HG03175 (cell line): ENCODE data around the gene TACC2.
"Not testable (repeated sequence)": the region's sequence is repeated elsewhere in the genome, so short reads cannot be mapped to it uniquely, and the experiment has no call there.

Source experiments
- ATAC-seq: cut with Tn5 transposase; IDR thresholded peaks from one replicate; pipeline ENCODE4 v1.9.1; 2021; ENCODE audit warnings: mild to moderate bottlenecking, moderate library complexity; ENCODE audit not compliant: unreplicated experiment

The TACC2 gene

DNA sequence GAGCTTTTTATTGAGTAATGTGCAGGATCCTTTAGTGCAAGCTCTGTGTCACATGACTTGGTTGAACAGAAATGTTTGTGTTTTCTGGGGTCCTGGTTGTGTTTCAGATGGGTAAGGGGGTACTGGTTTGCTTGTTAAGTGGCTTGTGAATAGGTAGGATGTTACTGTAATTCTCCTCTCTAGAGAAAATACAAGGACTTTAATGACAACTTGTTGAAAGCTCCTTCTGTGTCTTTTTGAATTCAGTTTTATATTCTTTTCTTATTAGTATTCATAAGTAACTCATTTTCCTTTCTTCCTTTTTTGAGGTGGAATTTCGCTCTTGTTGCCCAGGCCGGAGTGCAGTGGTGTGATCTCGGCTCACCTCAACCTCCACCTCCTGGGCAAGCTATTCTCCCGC lies 196.7 kb downstream of the TACC2 start:
- no peak for ATAC-seq

DNA sequence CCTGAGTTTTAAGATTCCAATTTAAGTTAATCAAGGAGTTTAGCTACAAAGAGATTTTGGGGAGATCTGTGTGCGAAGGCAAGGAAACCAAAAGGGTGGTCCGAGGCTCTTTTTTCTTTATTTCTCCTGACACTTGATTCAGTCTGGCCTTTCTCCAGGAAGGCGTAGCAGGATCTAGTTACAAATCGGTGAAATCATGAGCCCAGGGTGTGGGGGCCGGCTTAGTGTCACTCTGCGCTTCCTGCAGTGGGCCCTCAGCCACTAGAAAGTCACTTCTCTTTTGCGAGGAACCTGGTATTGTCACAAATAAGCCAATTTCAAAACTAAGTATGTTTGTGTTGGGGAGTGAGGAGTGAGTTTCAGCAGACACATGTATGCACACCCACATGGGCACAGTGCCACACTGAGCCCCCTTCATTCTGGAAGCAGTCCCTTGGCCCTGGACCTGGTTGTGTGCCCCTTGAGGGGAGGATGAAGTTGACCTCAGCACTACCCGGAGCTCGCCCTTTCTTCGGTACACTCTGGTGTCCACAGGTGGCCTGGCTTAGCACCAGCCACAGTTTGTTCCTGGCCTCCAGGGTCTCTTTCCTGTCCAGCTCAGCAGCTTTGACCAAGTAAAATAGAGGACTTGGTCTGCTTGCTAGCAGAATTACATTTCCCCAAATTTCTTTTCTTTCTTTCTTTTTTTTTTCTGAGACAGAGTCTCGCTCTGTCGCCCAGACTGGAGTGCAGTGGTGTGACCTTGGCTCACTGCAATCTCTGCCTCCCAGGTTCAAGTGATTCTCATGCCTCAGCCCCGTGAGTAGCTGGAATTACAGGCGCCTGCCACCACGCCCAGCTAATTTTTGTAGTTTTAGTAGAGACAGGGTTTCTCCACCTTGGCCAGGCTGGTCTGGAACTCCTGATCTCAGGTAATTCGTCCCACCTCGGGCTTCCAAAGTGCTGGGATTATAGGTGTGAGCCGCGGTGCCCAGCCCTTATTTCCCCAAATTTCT lies 198.2 kb downstream of the TACC2 start:
- no peak for ATAC-seq

DNA sequence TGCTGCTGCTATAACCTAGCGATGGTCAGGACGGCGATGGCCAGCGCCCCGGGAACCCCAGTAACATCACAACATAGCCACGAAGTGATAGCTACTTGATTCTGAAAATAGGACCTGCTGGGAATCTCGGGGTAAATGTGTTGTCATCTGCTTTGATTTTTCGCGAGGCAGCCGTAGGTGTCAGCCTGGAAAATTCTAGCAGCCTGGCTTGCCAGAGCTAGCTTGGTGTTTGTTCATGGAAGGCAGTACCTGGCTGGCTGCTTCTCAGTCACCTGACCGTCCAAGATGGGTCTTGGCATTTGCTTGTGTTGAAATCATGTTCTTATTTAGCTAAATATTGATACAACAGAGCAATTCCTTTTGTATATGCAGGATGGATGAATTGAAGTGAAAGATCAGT lies 199.7 kb downstream of the TACC2 start:
- ATAC-seq = no peak

DNA sequence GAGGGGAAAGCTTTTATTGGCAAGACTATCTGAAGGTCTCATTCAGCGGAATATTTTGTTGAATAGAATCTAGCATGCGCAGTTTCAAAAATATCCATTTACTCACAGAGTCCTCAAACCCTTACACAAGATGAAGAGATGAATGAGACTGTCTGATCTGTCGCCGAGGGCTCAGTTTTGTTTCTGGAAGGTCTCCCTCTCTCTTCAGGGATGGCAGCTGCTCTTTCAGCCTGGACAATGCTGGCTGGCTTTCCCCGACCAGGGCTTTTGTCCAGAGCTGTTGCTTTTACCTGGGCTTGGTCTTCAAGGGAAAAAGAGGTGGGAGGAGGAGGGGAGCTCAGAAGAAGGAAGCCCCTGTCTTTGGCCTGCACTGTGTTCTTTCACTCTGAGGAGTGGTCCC lies 200.2 kb downstream of the TACC2 start:
- ATAC-seq = no peak

DNA sequence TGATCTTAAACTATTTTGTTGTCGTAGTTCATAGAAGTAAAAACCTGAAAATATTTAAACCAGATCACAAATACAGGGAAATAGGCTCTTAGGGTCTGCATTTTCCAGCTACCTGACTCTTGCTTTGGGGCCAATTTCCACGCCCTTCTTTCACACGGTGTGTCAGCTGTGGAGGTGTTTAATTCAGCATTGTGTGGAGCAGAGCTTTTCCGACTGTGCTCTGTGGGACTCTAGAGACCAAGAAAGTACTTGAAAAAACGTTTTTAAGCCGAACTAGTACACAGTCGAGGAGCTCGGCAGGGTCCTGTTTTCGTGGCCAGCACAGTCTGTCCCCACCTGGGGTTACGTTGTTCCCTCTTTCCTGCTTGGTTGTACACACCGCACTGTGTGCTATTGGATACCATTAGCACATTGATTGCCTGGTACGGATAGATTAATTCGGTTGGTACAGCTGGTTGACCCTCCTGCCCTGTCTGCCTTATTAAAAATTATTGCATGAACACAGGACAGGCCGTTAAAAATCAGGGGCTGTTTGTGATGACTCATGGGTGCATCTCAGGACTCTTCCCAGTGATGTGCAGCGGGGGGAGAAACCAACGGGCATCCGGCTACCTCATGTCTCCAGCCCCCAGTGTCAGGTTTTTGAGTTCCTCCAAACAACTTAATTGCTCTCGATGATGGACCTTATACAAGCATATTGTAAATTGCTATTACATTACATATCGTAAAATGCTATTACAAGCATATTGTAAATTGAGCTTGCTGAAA lies 201.4 kb downstream of the TACC2 start:
- ATAC-seq = no peak

DNA sequence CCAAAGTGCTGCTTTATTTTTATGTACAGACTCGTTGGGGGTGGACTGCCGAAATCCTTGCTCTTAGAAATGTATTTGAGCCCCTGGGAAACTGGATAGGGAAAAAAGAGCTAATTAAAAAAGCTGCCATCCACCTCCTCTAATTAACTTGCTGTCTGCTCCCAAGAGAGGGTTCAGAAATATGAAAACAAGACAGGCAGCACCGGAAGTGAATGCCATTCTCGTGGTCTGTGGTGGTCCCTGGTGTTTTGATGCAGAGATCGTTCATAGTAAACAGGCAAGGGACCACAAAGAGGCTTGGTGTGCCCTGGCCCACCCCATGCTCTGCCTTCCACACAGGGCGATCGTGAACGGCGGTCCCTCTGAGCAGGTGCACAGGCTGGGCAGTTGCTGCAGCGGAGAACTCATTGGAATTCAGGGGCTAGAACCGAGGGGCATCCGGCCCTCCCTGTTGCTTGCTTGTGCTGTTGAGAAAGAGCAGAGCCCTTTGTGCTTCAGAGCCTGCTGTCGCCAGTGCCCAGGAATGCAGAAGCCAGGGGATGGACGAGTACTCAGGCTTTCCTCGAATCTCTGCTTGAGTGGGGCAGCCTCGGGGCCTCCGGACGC lies 203.1 kb downstream of the TACC2 start:
- ATAC-seq = no peak

DNA sequence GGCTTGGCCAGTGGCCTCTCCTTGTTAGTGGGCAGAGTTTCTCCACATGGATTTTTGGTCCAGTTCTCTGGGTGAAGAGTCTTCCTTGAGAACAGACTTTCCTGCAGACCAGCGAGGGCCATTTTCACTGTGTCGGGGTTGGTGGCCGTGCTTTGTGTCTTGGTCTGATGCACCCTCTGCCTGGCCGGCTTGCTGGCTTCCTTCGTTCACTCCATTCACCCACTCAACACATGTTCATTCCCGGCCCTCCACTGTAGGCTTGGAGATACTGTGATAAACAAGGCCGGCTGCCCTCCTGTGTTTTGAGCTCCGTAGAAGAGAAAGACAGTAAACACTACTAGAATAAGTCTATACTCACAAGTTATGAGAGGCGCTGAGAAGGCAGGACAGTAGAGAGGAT lies 205.3 kb downstream of the TACC2 start:
- no peak for ATAC-seq

DNA sequence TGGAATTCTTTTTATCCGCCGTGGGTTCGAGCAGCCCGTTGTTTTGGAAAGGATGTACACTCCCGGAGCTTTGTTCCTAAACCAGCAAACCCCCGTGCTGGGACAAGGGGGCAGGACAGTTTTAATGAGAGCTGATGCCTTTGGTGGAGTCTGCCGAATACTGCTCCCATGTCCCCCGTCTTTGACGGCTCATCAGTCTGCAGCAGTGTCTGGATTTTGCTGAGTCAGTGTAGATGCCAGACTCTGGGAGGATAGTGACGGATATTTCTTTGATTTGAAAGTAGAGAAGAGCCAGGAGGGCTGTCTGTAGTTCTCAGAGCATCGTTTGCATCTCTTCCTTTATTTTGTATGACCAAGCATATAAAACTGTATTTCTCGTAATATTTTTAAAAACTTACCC lies 207.3 kb downstream of the TACC2 start:
- no peak for ATAC-seq

DNA sequence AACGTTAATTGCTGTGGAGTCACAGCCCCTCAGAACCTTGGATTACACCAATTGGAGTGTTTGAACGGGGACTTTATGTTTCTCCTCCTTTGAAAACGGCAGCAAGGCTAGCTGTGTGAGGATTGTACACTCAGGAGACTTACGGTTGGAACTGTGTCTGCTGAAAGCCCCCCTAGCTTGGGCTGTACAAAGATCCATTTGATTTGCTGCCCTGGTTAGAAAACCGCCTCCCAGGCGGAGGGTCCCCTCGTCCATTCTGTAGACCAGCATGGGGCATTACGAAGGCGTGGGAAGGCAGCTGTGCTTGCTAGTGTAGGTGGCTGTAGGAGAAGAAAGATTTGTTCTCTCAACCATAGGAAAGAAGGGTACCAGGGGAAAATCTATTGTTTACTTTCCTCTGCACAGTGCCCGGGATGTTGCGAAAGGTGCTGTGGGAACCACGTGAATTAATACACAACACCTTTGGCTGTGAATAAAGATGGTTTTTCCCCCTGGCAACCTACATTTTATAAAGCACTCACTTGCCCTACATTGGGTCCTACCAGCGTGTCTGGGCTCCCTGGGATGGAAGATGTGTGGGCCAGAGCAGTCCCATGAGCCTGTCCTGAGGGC lies 208.8 kb downstream of the TACC2 start:
- ATAC-seq = no peak

DNA sequence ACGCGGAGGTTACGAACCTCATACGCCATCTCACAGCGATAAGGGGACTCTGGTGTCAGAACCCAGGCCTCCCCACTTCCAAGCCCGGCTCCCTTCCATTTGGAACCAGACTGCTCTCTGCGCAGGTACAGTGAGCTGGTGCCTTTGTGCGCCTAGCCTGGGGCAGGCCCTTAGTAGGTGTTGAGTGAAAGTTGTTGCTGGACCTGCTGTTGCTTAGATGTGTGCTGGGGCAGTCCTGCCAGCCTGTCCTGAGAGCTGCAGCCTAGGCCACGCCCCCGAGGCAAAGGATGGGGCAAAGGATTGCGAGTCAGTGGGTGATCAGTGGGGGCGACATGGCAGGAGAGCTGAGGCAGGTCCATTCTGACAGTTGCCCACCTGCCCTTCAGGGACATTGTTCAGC lies 209.7 kb downstream of the TACC2 start:
- ATAC-seq = no peak

DNA sequence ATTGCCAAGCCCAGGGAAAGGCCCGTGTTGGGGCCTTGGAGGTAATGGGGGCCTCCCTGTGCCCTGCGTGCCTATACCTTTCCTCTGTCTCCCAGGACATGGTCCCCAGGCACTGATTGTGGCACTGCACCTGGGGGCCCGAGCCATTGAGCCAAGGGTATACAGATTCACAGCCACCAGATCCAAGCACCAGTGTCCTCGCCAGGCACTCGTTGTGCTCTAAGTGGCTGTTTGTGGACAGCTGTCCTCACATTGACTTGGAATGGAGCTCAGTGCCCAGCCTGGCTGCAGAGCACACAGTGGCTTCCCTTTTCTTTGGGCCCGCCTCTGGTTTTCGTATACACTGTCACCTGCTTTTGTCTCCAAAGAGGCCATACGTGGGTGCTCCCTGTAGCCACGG lies 210.1 kb downstream of the TACC2 start:
- ATAC-seq = no peak

DNA sequence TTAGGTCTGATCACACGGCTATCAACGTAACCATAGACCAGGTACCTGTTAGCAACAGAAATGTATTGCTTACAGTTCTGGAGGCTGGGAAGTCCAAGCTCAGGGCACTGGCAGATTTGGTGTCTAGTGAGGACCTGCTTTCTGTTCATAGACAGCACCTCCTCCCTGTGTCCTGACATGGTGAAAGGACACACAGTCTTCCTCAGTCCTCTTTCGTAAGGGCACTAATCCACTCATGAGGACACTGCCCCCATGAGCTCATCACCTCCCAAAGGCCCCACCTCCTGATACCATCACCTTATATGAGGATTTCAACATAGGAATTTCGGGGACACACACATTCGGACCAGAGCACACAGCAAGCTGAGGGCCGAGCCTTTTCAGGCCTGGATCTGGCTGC lies 210.7 kb downstream of the TACC2 start:
- no peak for ATAC-seq

DNA sequence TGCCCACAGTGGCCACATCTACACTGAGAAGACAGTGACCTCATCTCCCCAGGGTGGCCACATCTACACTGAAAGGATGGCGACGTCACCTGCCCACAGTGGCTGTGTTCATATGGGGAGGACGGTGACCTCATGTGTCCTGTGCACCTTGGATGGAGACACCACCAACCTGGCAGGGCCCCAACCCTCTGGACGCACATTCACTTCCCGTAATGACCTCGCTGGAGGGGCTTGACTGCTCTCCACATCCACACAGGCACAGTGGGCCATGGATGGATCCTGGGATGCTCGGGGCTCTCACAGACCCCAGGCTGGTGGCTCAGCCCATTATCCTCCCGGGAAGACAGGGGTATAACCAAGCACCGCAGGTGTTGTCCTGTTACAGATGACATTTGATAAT lies 212.4 kb downstream of the TACC2 start:
- no peak for ATAC-seq

DNA sequence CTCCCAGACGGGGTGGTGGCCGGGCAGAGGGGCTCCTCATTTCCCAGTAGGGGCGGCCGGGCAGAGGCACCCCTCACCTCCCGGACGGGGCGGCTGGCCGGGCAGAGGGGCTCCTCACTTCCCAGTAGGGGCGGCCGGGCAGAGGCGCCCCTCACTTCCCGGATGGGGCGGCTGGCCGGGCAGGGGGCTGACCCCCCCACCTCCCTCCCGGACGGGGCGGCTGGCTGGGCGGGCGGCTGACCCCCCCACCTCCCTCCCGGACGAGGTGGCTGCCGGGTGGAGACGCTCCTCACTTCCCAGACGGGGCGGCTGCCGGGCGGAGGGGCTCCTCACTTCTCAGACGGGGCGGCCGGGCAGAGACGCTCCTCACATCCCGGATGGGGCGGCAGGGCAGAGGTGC lies 214.2 kb downstream of the TACC2 start:
- not testable (repeated sequence) for ATAC-seq

DNA sequence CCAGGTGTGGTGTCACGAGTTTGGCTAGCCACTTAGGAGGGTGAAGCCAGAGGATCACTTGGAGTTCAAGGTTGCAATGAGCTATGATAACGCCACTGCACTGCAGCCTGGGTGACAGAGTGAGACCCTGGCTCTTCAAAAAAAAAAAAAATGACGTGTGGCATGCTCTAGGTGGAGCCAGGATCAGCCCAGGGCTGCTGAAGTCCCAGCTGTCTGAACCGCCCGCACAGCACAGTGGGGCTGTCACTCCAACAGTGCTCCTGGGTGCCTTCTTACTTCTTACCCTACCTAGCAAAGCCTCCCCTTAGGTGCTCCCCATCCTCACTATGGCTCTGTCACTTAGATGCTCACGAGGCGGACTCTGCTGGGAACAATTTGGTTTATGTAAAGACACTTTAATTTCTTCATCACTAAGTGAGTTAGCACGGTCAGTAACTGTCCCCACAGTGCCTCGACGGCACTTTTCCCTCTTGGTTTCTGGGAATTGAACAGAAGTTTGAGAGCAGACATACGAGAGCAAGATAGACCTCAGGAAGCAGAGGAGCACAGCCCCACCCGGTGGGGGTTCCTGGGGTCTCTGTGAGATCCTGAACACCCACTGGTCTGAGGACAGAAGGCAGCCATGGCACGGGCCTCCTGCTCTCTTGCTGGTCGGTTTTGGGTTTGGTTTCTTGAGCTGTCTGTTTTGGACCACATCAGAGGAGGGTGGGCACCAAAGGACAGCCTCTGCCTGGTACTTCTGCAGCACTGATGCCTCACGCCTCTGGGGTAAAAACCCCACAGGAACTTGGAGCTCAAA lies 215.9 kb downstream of the TACC2 start:
- ATAC-seq = no peak

DNA sequence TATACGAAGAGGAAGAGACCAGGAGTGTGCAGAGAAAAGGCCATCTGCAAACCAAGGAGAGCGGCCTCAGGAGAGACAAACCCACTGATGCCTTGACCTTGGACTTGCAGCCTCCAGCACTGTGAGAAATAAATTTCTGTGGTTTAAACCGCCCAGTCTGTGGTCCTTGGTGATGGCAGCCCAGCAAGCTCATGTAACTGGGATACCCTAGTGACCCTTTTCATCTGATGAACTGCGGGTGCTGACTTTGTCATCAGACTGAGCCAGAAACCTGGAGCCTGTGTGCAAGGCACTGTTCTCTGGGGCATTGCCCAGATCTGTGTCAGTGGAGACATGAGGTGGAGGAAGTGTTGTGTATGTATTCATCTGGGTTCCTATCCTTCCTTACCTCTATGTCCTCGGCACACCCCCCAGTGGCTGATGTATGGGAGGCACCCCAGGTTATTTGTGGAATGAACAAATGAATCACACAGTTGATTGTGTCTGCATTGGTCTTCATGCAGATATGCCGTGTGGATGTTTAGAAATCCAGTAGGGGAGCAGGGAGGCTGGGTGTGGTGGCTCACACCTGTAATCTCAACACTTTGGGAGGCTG lies 217.6 kb downstream of the TACC2 start:
- ATAC-seq = no peak

DNA sequence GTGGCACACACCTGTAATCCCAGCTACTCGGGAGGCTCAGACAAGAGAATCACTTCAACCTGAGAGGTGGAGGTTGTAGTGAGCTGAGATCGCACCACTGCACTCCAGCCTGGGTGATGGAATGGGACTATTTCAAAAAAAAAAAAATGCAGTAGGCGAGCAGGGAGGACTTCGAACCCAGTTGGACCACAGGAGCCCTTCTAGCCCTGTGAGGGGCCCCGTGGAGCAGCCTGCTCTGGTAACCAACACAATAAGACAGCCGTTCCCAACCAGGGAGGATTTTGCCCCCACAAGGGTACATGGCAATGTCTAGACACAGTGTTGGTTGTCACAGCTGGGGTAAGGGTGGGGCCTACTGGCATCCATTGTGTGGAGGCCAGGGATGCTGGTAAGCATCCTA lies 218.2 kb downstream of the TACC2 start:
- ATAC-seq = no peak

DNA sequence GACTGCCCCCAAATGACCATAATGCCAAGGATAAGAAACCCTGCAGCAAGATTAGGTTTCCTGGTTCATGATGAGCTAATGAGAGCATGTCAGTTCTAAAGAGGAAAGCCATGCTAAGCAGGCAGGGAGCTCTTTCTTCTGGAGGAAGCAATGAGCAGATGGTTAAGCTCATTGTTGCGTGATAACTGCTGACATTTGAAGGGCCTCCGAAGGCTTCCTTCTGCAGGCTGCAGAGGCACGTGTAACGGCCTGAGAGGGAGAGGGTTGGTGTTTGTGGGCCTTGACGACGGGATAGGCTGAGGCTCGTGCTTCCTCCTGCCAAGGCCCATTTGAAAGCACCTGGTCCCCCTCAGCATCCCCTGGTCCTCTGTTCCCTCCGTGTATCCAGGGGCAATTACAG lies 218.6 kb downstream of the TACC2 start:
- no peak for ATAC-seq

DNA sequence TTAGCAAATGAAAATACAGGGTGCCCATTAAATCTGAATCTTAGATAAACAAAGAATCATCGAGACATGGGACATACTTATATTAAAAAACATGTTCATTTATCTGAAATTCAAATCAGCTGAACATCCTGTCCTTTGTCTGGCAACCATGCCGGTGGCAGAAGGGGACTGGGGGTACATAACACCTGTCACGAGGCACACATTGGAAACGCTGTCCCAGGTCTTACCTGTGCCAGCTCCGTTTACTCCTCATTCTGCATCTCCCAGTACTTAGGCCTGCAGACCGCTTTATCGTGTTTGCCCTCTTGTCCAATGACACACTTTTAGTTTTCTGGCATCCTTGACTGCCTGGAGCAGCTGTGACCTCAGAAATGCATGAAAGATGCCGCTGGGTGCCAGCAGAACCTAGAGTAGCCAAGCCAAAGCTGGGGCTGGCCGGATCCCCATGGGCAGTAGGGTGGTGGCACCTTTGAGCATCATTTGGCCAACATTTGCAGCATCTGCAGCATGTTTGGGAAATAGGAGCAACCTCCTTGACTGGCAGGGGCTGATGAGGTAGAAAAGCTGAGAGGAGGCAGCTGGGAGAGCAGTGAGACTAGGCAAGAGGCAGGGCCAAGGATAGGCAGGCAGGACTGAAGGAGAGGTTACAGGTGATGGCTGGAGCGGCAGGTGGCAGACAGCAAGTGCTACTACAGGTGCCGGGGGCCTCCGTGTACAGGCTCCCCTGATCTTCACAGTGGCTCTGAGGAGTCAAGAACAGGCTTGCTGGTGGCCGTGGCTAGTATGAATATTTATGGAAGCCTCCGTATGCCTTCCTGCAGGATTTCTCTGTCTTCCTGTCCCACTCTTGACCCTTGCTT lies 219.8 kb downstream of the TACC2 start:
- ATAC-seq = no peak
